Measurements from ENCODE around the gene B4GALT2. TPM values are rescaled to one million over a fixed set of nuclear protein-coding genes. Genes with fewer than 3 reads are reported as not detected.
A peak's percentile ranks its signal among the peaks of the same experiment; 100 is the strongest.

The B4GALT2 gene
- total RNA-seq, 1 donor from 2014 or later = 66.3 TPM

- no peak for DNase-seq (ENCODE audit: low spot score)
These were observed 9.6 kb upstream of the B4GALT2 start for GRCh38 chr1:43969416-43969745.

GRCh38 chr1:43969746-43970466 lies 9.1 kb upstream of the B4GALT2 start, which contains the start of gene DPH2:
TSS of gene DPH2 (plus strand) at chr1:43970010. CDS start at chr1:43970176, 166 bp downstream.
- DNase-seq (ENCODE audit: low spot score) = peak; percentile 98

DNA sequence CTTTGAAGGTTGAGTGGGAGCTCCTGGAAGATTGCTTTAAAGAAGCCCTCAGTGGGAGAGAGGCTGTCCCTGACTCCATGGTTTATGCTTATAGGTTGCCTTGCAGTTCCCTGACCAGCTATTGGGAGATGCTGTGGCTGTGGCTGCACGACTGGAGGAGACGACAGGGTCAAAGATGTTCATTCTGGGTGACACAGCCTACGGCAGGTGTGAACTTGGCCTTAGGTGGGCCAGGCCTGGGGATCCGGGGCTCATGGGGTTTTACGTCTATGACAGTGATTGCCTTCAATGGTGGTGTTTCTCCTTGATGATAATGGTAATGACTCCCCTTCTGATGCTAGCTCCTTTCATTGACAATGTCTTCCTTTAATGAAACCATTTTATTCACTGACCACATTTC lies 8.5 kb upstream of the B4GALT2 start:
- no peak for DNase-seq (ENCODE audit: low spot score)

- DNase-seq (ENCODE audit: low spot score) = no peak
These were observed 8.1 kb upstream of the B4GALT2 start for GRCh38 chr1:43970911-43971310.

GRCh38 chr1:43971336-43971980 lies 7.6 kb upstream of the B4GALT2 start:
- no peak for DNase-seq (ENCODE audit: low spot score)

DNA sequence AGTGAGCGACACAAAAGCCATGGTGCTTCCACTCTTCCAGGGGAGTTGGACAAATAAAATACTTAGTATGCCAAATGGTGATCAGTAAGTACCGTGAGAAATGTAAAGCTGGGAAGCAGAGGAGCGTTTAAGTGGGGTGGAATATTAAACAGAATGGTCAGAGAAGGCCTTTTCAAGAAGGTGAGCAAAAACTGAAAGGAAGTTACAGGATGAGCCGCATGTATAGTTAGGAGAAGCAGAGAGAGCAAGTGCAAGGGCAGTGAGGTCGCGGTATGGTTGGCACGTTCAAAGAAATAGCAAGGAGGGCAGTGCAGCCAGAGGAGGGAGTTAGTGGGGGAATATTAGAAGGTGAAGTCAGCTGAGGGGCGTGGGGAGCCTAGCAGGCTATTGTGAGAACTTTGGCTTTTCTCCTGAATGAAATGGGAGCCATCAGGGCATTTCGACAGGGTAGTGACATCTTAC lies 5.0 kb upstream of the B4GALT2 start:
- DNase-seq (ENCODE audit: low spot score) = no peak

DNA sequence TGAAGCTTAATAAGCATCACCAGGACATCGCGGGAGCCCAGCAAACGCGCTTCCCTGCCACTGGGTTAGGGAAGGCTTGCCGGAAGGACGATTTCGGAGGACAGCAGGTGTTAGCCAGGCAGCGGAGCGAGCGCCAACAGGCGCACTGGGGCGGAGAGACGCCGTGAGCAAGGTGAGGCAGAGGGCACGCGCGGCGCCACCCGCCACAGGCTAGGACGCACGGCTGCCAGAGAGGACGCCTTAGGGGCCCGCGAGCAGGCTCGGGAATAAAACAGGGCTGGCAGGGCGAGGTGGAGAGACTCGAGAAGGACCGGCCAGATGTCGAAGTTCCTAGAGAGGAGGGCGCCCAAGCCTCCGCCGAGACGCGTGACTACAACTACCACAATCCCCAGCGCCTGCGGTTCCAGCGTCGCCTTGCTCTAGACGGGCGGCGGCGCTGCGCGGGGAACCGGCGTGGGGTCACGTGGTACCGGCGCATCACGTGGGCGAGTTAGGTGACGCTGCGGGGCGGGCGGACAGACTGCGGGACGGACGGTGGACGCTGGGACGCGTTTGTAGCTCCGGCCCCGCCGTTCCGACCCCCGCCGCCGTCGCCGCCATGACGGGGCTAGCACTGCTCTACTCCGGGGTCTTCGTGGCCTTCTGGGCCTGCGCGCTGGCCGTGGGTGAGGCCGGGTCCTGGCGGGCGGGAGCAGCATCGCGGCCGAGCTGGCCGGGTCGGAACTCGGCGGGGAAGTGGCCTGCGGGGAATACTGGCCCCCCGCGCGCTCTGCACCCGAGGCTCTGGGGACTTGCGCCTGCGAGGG lies 4.4 kb upstream of the B4GALT2 start, which contains the start of gene ATP6V0B:
TSS of gene ATP6V0B (plus strand) at position 518 of the 806 bp plus-strand sequence. CDS start at position 599, 81 bp downstream.
- peak; percentile 99 for DNase-seq (ENCODE audit: low spot score)

DNA sequence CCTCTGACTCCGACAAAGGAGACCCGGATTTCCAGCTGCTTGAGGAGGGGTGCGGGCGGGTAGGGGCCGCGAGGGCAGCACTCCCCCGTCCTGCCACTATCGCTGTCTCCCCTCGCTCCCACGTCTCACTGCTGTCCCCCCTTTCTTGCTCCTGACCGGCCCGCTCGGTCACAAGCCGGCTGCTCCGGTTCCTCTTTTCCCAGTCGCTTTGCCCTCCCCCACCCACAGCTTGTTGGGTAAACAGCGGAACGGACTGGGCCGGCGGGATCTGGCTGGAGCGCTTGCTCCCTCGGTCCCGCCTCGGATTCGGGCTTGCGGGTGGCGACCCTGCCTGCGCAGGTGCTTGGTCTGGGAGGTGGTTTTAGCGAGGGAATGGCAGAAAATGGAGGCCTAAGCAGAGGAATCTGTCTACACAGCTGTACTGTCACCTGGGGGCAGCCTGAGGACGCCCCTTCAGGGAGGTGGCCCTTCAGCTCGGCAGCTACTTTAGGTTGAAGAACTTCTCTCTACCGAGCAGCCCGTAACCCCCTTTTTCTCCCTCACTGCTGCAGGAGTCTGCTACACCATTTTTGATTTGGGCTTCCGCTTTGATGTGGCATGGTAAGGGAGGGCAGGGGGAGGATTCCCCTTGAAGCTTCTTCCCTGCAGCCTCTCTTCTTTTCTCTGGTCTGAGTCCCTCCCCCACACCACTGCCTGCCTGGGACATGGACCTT lies 3.6 kb upstream of the B4GALT2 start:
- DNase-seq (ENCODE audit: low spot score) = no peak

DNA sequence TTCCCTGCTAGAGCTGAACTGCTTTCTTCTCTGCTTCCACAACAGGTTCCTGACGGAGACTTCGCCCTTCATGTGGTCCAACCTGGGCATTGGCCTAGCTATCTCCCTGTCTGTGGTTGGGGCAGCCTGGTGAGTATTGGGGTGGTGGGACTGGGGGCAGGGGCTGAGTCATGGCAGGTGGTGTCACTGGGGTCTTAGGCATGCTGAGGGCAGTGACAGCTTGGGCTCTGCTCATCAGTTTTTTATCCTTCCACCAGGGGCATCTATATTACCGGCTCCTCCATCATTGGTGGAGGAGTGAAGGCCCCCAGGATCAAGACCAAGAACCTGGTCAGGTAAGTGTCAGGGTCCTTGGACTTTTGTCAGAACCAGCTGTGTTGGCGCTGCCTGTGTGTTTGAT lies 3.0 kb upstream of the B4GALT2 start:
- no peak for DNase-seq (ENCODE audit: low spot score)

DNA sequence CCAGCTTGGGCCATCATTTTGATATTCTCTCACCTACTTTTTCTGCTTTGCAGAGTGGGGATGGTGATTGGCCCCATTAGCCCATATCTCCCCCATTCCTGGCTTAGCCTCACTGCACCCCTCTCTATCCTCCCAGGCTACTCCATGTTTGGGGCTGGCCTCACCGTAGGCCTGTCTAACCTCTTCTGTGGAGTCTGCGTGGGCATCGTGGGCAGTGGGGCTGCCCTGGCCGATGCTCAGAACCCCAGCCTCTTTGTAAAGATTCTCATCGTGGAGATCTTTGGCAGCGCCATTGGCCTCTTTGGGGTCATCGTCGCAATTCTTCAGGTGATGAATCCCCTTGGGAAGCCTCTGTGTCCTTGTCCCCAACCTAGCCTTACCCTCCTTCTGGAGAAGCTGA lies 2.1 kb upstream of the B4GALT2 start:
- no peak for DNase-seq (ENCODE audit: low spot score)

GRCh38 chr1:43977376-43978263 lies 1.4 kb upstream of the B4GALT2 start:
- DNase-seq (ENCODE audit: low spot score) = no peak

- no peak for DNase-seq (ENCODE audit: low spot score)
These were observed 803 bp upstream of the B4GALT2 start for GRCh38 chr1:43978264-43978550.

GRCh38 chr1:43979261-43979527 lies 184 bp downstream of the B4GALT2 start:
- DNase-seq (ENCODE audit: low spot score) = no peak

- no peak for DNase-seq (ENCODE audit: low spot score)
These were observed 681 bp downstream of the B4GALT2 start for GRCh38 chr1:43979528-43980254.

- no peak for DNase-seq (ENCODE audit: low spot score)
These were observed 1.5 kb downstream of the B4GALT2 start for GRCh38 chr1:43980255-43981134.

DNA sequence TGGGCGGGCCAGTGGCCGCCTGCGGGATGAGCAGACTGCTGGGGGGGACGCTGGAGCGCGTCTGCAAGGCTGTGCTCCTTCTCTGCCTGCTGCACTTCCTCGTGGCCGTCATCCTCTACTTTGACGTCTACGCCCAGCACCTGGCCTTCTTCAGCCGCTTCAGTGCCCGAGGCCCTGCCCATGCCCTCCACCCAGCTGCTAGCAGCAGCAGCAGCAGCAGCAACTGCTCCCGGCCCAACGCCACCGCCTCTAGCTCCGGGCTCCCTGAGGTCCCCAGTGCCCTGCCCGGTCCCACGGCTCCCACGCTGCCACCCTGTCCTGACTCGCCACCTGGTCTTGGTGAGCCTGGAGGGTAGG lies 2.1 kb downstream of the B4GALT2 start:
- no peak for DNase-seq (ENCODE audit: low spot score)

DNA sequence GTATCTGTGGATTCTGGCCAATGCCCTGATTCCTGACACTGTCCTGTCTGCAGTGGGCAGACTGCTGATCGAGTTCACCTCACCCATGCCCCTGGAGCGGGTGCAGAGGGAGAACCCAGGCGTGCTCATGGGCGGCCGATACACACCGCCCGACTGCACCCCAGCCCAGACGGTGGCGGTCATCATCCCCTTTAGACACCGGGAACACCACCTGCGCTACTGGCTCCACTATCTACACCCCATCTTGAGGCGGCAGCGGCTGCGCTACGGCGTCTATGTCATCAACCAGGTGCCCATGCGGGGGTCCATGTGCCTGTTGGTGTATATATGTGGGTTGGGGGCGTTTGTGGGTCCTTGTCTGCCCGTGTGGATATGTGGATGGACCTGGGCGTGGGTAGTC lies 2.6 kb downstream of the B4GALT2 start:
- DNase-seq (ENCODE audit: low spot score) = no peak

GRCh38 chr1:43982241-43982640 lies 3.2 kb downstream of the B4GALT2 start:
- DNase-seq (ENCODE audit: low spot score) = no peak

DNA sequence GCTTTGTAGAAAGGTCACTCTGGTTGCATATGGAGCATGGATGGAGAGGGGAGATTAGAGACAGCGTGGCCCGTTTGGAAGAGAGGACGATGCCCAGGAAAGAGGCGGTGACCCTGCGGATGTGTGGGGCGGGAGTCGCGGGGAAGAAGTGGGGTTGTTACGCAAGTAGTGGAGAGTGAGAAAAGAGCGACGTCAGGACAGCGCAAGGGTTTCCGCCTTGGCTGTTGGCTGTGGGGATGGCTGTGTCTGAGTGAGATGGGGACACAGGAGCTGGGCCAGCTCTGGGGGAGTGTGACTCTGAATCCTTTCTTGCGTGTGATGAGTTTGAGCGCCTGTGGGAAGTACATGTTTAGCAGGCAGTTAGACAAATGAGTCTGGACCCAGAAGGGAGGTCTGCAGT lies 3.8 kb downstream of the B4GALT2 start:
- no peak for DNase-seq (ENCODE audit: low spot score)
